NOMO-1 treated with dmso at 0.1 percent for 144 hours (cell line): ENCODE data around the gene MUC5B.
"Not testable (repeated sequence)": the region's sequence is repeated elsewhere in the genome, so short reads cannot be mapped to it uniquely, and the experiment has no call there.

Source experiments
- DNase-seq: peaks from one replicate; lab custom pipeline; 2025; ENCODE audit not compliant: unreplicated experiment; lab: John Stamatoyannopoulos, UW

The MUC5B gene

GRCh38 chr11:1191786-1192470 lies 30.9 kb upstream of the MUC5B start:
- DNase-seq, result not testable (repeated sequence)

GRCh38 chr11:1192741-1193325 lies 30.0 kb upstream of the MUC5B start:
- no peak for DNase-seq

- DNase-seq, result no peak
Measured at GRCh38 chr11:1193326-1194230, 29.3 kb upstream of the MUC5B start.

GRCh38 chr11:1194231-1194976 lies 28.5 kb upstream of the MUC5B start:
- DNase-seq, result no peak

GRCh38 chr11:1194977-1195681 lies 27.7 kb upstream of the MUC5B start:
- no peak for DNase-seq

GRCh38 chr11:1195682-1196515 lies 27.0 kb upstream of the MUC5B start:
- no peak for DNase-seq

- DNase-seq, result no peak
Measured at GRCh38 chr11:1196516-1197391, 26.1 kb upstream of the MUC5B start.

GRCh38 chr11:1197431-1197885 lies 25.4 kb upstream of the MUC5B start:
- DNase-seq, result no peak

GRCh38 chr11:1197886-1198560 lies 24.8 kb upstream of the MUC5B start:
- DNase-seq, result no peak

- no peak for DNase-seq
Measured at GRCh38 chr11:1198561-1199240, 24.2 kb upstream of the MUC5B start.

GRCh38 chr11:1199241-1199750 lies 23.6 kb upstream of the MUC5B start:
- DNase-seq, result no peak

GRCh38 chr11:1199751-1200610 lies 22.9 kb upstream of the MUC5B start:
- DNase-seq, result no peak

- no peak for DNase-seq
Measured at GRCh38 chr11:1200611-1201191, 22.2 kb upstream of the MUC5B start.

GRCh38 chr11:1201395-1202153 lies 21.3 kb upstream of the MUC5B start:
- no peak for DNase-seq

- DNase-seq, result no peak
Measured at GRCh38 chr11:1202154-1202775, 20.6 kb upstream of the MUC5B start.
